ENCODE measurements around the gene GRB2. TPM values are rescaled to one million over a fixed set of nuclear protein-coding genes. Genes with fewer than 3 reads are reported as not detected.
A peak's percentile ranks its signal among the peaks of the same experiment; 100 is the strongest.
"Not testable (repeated sequence)": the region's sequence is repeated elsewhere in the genome, so short reads cannot be mapped to it uniquely, and the experiment has no call there.

The GRB2 gene
- total RNA-seq, 1 donor, result 98.0 TPM

GRCh38 chr17:75301049-75301448 lies 104.4 kb downstream of the GRB2 start:
- H3K4me3 ChIP-seq (ENCODE audit: low read depth, low read length), result no peak overlapping the region
- DNase-seq (ENCODE audit: low read depth), result no peak
- TF ChIP-seq, protein P1, sequence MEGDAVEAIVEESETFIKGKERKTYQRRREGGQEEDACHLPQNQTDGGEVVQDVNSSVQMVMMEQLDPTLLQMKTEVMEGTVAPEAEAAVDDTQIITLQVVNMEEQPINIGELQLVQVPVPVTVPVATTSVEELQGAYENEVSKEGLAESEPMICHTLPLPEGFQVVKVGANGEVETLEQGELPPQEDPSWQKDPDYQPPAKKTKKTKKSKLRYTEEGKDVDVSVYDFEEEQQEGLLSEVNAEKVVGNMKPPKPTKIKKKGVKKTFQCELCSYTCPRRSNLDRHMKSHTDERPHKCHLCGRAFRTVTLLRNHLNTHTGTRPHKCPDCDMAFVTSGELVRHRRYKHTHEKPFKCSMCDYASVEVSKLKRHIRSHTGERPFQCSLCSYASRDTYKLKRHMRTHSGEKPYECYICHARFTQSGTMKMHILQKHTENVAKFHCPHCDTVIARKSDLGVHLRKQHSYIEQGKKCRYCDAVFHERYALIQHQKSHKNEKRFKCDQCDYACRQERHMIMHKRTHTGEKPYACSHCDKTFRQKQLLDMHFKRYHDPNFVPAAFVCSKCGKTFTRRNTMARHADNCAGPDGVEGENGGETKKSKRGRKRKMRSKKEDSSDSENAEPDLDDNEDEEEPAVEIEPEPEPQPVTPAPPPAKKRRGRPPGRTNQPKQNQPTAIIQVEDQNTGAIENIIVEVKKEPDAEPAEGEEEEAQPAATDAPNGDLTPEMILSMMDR (IDR thresholded peaks at IDR 0.05; ENCODE audit: insufficient read depth, low read depth, low read length), result no peak

- TF ChIP-seq, protein P1 (IDR thresholded peaks at IDR 0.05; ENCODE audit: insufficient read depth, low read depth, low read length), result no peak
- no peak for DNase-seq (ENCODE audit: low read depth)
Measured at GRCh38 chr17:75300280-75300679, 105.2 kb downstream of the GRB2 start.

GRCh38 chr17:75295201-75296158 lies 110.0 kb downstream of the GRB2 start:
- no peak overlapping the region for H3K4me3 ChIP-seq (ENCODE audit: low read depth, low read length)
- TF ChIP-seq, protein P1 (IDR thresholded peaks at IDR 0.05; ENCODE audit: insufficient read depth, low read depth, low read length), result no peak
- DNase-seq (ENCODE audit: low read depth), result no peak

More at GRCh38 chr17:75300280-75300679, 105.2 kb downstream of the GRB2 start:
- no peak overlapping the region for H3K4me3 ChIP-seq (ENCODE audit: low read depth, low read length)

GRCh38 chr17:75292810-75293448 lies 112.5 kb downstream of the GRB2 start:
- not testable (repeated sequence) for DNase-seq (ENCODE audit: low read depth); H3K4me3 ChIP-seq (ENCODE audit: low read depth, low read length)

GRCh38 chr17:75289832-75290337 lies 115.6 kb downstream of the GRB2 start:
- DNase-seq (ENCODE audit: low read depth), result peak; percentile 89
- peak overlapping the region; percentile 88 for H3K4me3 ChIP-seq (ENCODE audit: low read depth, low read length)
- TF ChIP-seq, protein P1 (IDR thresholded peaks at IDR 0.05; ENCODE audit: insufficient read depth, low read depth, low read length), result peak; percentile 19

DNA sequence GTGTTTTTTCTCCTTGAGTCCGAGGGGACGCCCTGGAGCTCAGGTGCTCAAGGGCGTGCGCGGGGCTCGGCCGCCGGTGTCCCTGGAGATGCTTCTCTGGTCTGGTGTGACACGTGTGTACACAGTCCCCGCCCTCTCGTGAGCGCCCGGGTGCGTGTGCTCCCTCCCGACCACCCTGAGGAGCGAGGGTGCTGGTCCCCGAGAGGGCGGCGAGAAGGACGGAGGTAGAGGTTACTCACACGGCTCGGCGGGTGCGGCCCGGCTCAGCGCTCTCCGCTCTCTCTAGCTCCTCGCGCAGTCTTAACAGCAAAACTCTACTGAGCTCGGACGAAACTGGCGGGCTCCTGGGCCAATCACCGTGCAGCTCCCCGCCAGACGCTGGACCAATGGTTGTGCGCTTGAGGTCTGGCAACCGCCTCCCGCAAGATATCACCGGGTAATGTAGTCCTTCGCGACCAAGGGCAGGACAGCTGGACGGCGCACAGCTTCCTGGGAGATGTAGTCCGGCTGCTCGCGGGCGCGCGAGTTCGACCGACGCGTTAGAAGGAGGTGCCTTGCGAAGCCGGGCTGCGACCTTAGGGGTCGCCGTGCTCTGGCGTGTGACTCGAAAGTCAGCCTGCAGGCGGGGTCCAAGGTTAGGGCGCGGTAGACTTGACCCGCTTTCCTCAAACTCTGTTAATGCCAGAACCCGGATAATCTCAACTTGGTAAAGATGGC lies 116.2 kb downstream of the GRB2 start, which contains the start of gene SLC25A19:
Gene SLC25A19 (minus strand): TSS at position 319 of the 717 bp plus-strand sequence. CDS start 2,669 bp downstream, outside the sequence.
- DNase-seq (ENCODE audit: low read depth), result peak; percentile 99
- TF ChIP-seq, protein P1 (IDR thresholded peaks at IDR 0.05; ENCODE audit: insufficient read depth, low read depth, low read length), result peak; percentile 5
- peak within 1 kb of the TSS; percentile 88 for H3K4me3 ChIP-seq (ENCODE audit: low read depth, low read length)
